Measurements from ENCODE around the gene LCOR.
A peak's percentile ranks its signal among the peaks of the same experiment; 100 is the strongest.

GRCh38 chr10:96830511-96831199 lies 1.4 kb upstream of the LCOR start:
- peak; percentile 87 to 95 (median 94) for TF ChIP-seq CTCF (IDR thresholded peaks at IDR 0.05)
- TF ChIP-seq POLR2A (IDR thresholded peaks at IDR 0.05): no peak
- TF ChIP-seq POLR2AphosphoS5 (IDR thresholded peaks at IDR 0.05): no peak
- no peak for TF ChIP-seq EP300 (IDR thresholded peaks at IDR 0.05; ENCODE audit: low read depth)
